Spleen (tissue), 13 donors: ENCODE measurements around the gene SMIM34. TPM values are rescaled to one million over a fixed set of nuclear protein-coding genes. Genes with fewer than 3 reads are reported as not detected.
"Not testable (repeated sequence)": the region's sequence is repeated elsewhere in the genome, so short reads cannot be mapped to it uniquely, and the experiment has no call there.

ENCODE experiments used
- DNase-seq: peaks from one replicate; pipeline ENCODE4 v3.0.0-alpha.2; 2020
- H3K27ac ChIP-seq, 8 donors: fragments of 200-600 bp; sonication (generic) in 7 of 8; 1 replicate in 4 of 8; 2 replicates in 4 of 8; pipeline versions ENCODE4 v1.5.0 to v1.8.0; 2016 to 2021; ENCODE audit warnings: inconsistent platforms in 4 of 8, mild to moderate bottlenecking in 4 of 8, moderate library complexity in 1 of 8
- H3K27me3 ChIP-seq, 7 donors: fragments of 200-600 bp; sonication (generic) in 6 of 7; replicated peaks in 1 of 7; 1 replicate in 4 of 7; 2 replicates in 3 of 7; pipeline versions ENCODE4 v1.5.0 to v1.8.0; 2016 to 2021; ENCODE audit warnings: inconsistent platforms in 3 of 7, mild to moderate bottlenecking in 1 of 7
- H3K36me3 ChIP-seq, 6 donors: fragments of 200-600 bp; sonication (generic) in 5 of 6; 1 replicate in 4 of 6; 2 replicates in 2 of 6; pipeline versions ENCODE4 v1.5.0 to v1.8.0; 2016 to 2021; ENCODE audit warnings: inconsistent platforms in 2 of 6
- H3K4me1 ChIP-seq, 6 donors: fragments of 200-600 bp; sonication (generic) in 5 of 6; 1 replicate in 3 of 6; 2 replicates in 3 of 6; pipeline versions ENCODE4 v1.5.0 to v1.8.0; 2016 to 2021; ENCODE audit warnings: inconsistent platforms in 3 of 6
- H3K4me3 ChIP-seq, 8 donors: fragments of 200-600 bp; sonication (generic) in 7 of 8; 1 replicate in 4 of 8; 2 replicates in 4 of 8; pipeline versions ENCODE4 v1.5.0 to v1.8.0; 2016 to 2021; ENCODE audit warnings: inconsistent platforms in 4 of 8, mild to moderate bottlenecking in 4 of 8, moderate library complexity in 2 of 8
- H3K9me3 ChIP-seq, 8 donors: fragments of 200-600 bp; sonication (generic) in 7 of 8; 1 replicate in 4 of 8; 2 replicates in 4 of 8; pipeline versions ENCODE4 v1.5.0 to v1.8.0; 2016 to 2021; ENCODE audit warnings: inconsistent platforms in 4 of 8
- WGBS, 5 donors: extraction: QIAGEN DNeasy Blood & Tissue Kit in 3 of 5; methylation state at CpG; one replicate each; pipeline versions ENCODE4 v1.1.5 to v1.1.7; 2013 to 2018; 5-methylcytosine and 5-hydroxymethylcytosine counted together
- intact Hi-C: fragments of 100-400 bp; cut with DNase I; formaldehyde crosslinking; loops from one replicate; pipeline ENCODE4 v1.15.0; 2023; ENCODE audit warnings: low total_unique reads
- long read RNA-seq, 2 donors: transcript quantifications; one replicate each; lab custom pipeline, GENCODE V29; 2026
- polyA plus RNA-seq, 3 donors: library from polyadenylated mRNA; stranded (reverse); fragments of 200-250 nt; gene quantifications; one replicate each; pipeline ENCODE4 v1.2.1, GENCODE V29; 2013
- total RNA-seq, 7 donors: library from RNA; depleted of rRNA in 3 of 7; stranded (reverse); fragments of >200 nt in 3 of 7; fragmentation: NEBNext Ultra II Directional in 4 of 7; extraction: Animal tissue kit (Norgen Biotek cat#: 25700) in 4 of 7; gene quantifications; one replicate each; pipeline versions ENCODE4 v1.1.0 to v1.2.1, GENCODE V29; 2016 to 2021
- donor health status: healthy with polysubstance abuse.
- donor health status: DM: no; HTN: no; CAD: no; lungs with moderate emphysema.
- donor health status: DM: no; HTN: no; CAD: no.
- donor health status: Bipolar disorder and iron deficiency.
- donor health status: healthy.
- donor health status: DM: no; HTN: no; CAD: no.
- donor health status: DM: yes; HTN: yes; CAD: no.

The SMIM34 gene, protein sequence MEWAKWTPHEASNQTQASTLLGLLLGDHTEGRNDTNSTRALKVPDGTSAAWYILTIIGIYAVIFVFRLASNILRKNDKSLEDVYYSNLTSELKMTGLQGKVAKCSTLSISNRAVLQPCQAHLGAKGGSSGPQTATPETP
- total RNA-seq (1 to 10 TPM in 1 of 7 donors, under 1 TPM in 1, not detected in 5; 0.66 to 1.3 TPM), polyA plus RNA-seq (not detected)
- long read RNA-seq, donor 1, result 0 reads
- long read RNA-seq, donor 2, result 0 reads

DNA sequence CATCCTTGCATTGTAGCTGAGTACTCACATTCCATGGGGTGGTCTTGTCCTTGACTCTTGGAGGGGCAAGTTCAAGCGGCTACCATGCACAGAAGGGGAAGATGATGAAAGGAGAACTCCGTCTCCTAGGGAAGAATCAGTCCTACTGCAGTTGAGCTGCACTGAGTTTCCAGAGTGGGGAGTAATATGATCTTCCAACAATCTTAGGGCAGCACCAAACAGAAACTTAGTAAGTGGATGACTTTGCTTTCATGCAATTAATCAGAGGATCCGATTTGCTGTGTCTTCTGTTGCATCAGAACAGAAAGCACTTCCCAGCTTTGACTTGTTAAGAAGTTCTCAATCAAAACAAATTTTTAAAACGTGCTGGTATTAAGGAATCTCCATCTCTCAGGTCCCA is at the start of gene SMIM34:
Gene SMIM34 (minus strand): TSS at position 147 of the 400 bp plus-strand sequence. CDS start 112 bp downstream, at position 35.
- DNase-seq, intact Hi-C loops, H3K4me1 ChIP-seq, H3K9me3 ChIP-seq, H3K27me3 ChIP-seq, H3K36me3 ChIP-seq, H3K27ac ChIP-seq, H3K4me3 ChIP-seq: not testable (repeated sequence)
- WGBS, 5 donors, result no CpG with 5 or more reads among the region's 4 CpGs

DNA sequence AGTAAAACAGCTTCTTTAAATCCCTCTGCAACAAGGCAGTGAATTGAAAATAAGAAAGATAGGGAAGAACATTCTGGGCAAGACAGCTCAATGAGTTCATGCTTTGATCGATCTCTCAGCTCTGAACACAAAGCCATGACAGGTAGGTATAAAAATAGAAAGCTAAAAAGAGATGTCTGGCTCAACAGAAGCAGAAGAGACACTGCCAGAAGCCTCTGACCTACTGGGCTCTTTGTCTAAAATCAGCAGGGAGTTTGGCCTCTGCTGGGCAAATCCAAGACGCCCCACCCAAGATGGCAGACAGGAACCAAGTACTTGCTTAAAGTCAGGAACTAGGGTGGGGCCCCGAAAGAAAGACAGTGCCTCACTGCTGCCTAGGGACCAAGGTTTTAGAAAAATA is 43.6 kb upstream of the SMIM34 start:
- no CpG with 5 or more reads among the region's 3 CpGs for WGBS, 5 donors
- H3K36me3 ChIP-seq, H3K27ac ChIP-seq, H3K4me3 ChIP-seq, H3K9me3 ChIP-seq, DNase-seq, H3K4me1 ChIP-seq, intact Hi-C loops, H3K27me3 ChIP-seq: not testable (repeated sequence)

DNA sequence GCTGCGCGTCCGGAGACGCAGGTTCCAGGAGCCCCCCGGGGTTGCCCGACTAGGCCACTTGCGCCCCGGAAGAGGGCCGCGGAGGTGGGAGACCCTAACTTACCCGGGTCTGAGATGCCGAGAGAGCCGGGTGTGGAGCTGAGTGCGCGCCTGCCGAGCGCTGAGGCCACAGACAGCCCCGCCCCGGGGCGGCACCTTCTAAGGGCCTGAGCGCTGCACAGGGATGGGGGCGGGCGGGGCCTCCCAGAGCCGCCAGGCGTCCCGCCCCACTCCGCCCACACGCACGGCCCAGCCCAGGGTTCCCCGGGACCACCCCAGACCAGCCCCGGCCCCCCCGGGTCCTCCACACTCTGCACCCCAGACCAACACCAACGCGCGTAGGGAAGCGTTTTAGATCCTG is 35.7 kb upstream of the SMIM34 start:
- H3K27ac ChIP-seq, H3K27me3 ChIP-seq, intact Hi-C loops, DNase-seq, H3K4me1 ChIP-seq, H3K36me3 ChIP-seq, H3K4me3 ChIP-seq, H3K9me3 ChIP-seq: not testable (repeated sequence)
- WGBS, 5 donors, result no CpG with 5 or more reads among the region's 36 CpGs

DNA sequence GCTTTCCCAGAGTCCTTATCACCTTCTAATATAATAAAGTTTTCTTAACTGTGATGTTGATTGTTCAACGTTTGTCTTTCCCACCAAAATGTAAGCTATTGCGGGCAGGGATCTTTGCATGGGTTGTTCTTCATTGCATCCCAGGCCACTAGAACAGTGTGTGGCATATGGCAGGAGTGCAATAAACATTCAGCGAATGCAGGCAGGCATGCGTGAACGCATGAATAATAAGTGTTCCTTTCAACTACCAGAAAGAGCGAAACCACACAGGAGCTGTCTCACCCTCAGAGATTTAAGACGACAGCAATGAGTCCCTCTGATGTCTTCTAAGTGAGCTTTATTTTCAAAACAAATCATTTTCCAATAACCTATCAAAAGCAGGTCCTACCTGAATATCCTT is 34.5 kb upstream of the SMIM34 start:
- no CpG with 5 or more reads among the region's 7 CpGs for WGBS, 5 donors
- H3K27ac ChIP-seq, H3K4me1 ChIP-seq, H3K27me3 ChIP-seq, H3K4me3 ChIP-seq, H3K9me3 ChIP-seq, intact Hi-C loops, DNase-seq, H3K36me3 ChIP-seq: not testable (repeated sequence)

DNA sequence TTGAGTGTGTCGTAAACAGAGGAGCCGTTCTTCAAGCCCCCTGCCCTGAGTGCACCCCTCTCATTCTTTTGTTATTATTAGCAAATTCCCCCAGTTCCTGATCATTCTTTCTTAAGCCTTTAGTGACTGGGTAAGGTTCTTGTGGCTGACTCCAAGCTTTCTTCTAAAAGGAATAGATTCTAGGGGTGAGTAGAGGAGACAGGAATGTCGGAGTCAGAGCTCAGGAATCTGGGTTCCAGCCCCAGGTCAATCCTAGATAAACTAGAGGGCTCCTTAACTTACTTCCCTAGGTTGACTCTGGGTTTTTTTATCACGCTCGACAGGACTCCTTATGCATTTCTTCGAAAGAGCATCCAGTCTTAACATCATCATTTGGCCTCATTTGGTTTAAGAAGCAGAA is 32.4 kb upstream of the SMIM34 start:
- WGBS, 5 donors, result no CpG with 5 or more reads among the region's 6 CpGs
- H3K36me3 ChIP-seq, DNase-seq, H3K4me1 ChIP-seq, H3K27me3 ChIP-seq, H3K4me3 ChIP-seq, H3K27ac ChIP-seq, H3K9me3 ChIP-seq, intact Hi-C loops: not testable (repeated sequence)

DNA sequence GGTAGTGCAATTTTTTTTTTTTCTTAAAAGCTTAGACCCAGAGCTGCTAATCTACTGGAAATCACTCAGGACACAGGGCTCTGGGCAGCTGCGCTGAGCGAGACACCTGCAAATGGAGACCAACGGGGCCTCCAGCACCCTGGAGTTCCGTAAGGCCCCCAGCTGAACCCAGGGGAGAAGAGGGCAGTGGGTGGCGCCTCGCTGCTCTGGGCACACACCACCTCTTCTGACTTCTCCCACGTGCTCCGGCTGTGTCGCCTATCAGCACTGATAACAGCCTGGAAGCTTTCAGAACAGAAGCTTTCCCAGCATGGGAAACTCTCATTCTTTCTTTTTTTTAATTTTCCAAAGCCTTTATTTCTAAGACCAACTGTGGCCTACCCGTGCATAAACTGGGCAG is 31.9 kb upstream of the SMIM34 start:
- H3K27ac ChIP-seq, H3K36me3 ChIP-seq, H3K4me1 ChIP-seq, H3K27me3 ChIP-seq, H3K4me3 ChIP-seq, intact Hi-C loops, DNase-seq, H3K9me3 ChIP-seq: not testable (repeated sequence)
- no CpG with 5 or more reads among the region's 10 CpGs for WGBS, 5 donors

DNA sequence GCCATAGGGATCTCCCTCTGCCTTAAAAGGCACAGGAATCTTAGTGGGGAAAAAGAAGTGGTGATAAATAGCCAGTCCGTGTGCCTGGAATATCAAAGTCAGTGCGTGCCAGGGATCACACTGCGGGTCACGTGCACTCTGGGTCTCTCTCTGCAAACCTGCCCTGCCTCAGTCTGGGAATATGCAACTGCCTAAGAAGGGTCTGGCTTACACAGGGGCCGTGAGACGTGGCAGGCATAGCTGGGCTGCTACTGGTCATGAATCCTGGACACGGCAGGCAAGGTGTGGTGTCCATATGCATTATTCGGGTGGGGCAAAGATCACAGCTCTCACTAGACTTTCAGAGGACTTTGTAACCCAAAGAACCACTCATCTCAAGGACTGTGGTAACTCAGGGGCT is 23.3 kb upstream of the SMIM34 start:
- H3K27ac ChIP-seq, H3K4me1 ChIP-seq, H3K4me3 ChIP-seq, intact Hi-C loops, DNase-seq, H3K36me3 ChIP-seq, H3K9me3 ChIP-seq, H3K27me3 ChIP-seq: not testable (repeated sequence)
- WGBS, 5 donors, result no CpG with 5 or more reads among the region's 8 CpGs

DNA sequence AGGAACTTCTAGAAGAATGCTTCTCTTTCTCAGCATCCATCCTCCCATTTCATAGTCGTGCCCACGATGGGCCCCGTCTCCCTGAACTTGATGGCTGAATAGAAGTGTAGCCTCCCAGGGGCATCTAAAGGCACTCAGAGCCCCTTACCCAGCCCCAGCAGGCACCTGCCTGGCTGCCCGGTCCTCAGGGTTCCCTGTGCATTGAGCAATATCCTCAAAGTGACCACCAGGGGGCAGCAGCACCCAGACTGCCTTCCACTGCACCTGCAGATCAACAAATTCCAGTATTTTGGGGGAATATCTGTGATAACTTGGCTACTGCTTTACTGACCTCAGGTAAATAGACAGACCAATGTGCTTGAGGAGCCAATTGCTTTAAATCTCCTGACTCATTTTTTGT is 19.7 kb upstream of the SMIM34 start:
- H3K9me3 ChIP-seq, DNase-seq, H3K4me3 ChIP-seq, H3K27me3 ChIP-seq, intact Hi-C loops, H3K36me3 ChIP-seq, H3K27ac ChIP-seq, H3K4me1 ChIP-seq: not testable (repeated sequence)
- WGBS, 5 donors, result no CpG with 5 or more reads among the region's 4 CpGs

DNA sequence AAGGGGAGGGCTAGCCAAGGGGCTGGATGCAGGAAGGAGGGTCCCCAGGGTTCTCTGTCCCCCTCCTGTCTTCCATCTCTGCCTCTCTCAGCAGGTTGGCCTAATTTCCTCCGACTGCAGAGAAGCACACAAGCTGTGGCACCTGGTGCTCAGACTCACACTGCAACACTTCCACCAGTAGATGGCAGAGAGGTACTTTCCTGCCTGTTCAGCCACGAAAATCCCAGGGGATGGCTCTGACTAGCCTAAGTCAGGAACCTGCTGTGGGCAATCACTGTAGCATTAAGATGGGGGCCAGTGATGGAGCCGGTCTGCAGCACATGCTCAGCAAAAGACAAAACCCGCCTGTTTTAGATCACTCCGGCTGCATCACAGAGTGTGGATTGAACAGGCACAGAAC is 6.0 kb upstream of the SMIM34 start:
- H3K27me3 ChIP-seq, H3K27ac ChIP-seq, H3K4me1 ChIP-seq, H3K36me3 ChIP-seq, intact Hi-C loops, H3K9me3 ChIP-seq, H3K4me3 ChIP-seq, DNase-seq: not testable (repeated sequence)
- no CpG with 5 or more reads among the region's 5 CpGs for WGBS, 5 donors

DNA sequence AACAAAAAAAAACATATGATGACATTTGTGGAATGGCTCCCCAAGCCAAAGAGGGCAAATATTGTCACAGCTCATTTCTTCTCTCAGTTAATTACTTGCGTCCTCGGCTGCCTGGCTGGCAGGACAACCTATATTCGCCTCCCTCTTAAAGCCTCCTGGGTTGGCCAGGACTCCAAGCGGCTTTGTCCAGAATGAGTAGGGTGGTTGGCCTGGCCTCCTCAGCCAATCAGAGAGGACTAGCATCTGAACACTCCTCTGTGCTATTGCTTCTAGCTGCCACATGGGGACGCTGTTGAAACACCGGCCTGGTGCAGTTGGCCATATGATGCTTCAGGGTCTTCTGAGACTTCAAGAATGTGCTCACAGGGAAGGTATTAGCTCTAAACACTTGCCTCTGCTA is 4.7 kb upstream of the SMIM34 start:
- H3K27ac ChIP-seq, H3K9me3 ChIP-seq, H3K4me1 ChIP-seq, DNase-seq, intact Hi-C loops, H3K27me3 ChIP-seq, H3K4me3 ChIP-seq, H3K36me3 ChIP-seq: not testable (repeated sequence)
- WGBS, 5 donors, result no CpG with 5 or more reads among the region's 6 CpGs

DNA sequence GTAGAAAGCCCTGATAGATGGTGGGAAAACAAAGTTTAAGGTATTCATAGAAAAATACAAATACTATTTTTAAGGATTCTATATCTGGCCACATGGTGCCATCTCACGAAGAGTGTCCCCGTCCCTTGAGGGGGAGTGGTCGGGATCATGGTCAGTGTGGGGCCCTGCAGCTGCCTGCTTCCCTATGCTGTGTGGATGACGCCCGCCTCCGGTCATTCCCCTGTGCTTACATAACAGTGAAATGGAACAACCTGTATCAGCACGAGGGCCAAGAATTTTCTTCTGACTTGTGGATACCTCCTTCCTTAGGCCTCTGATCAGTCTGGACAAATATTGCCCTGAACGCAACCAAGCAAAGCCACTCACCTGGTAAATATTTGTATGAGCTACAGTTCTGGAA is 3.6 kb upstream of the SMIM34 start:
- H3K27me3 ChIP-seq, H3K36me3 ChIP-seq, DNase-seq, H3K9me3 ChIP-seq, H3K27ac ChIP-seq, intact Hi-C loops, H3K4me3 ChIP-seq, H3K4me1 ChIP-seq: not testable (repeated sequence)
- no CpG with 5 or more reads among the region's 8 CpGs for WGBS, 5 donors

DNA sequence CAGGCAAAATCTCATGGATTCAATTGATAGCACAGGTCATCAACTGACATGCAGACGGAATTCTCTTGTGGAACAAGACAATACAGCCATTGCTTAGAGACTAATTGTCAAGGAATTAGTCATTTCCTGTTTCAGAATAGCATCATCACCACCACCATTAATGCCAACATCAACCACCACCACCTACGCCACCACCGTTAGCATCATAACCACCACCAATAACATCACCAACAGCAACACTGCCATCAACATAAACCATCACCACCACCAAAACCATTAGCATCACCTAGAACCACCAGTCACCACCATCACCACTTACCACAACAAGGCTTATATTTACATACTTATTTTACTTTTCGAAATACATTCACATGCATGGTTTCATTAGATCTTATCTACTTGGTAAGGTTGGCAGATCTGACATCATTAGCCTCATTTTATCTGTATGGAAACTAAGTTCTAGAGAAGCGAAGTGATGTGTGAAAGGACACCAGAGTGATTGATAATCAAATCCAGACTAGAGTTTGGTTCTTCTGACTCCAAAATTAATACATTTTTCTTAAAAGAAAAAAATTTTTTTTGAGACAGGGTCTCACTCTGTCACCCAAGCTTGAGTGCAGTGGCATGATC is 6.2 kb downstream of the SMIM34 start:
- H3K27ac ChIP-seq, H3K4me3 ChIP-seq, intact Hi-C loops: not testable (repeated sequence)

More for the DNA sequence above, 6.2 kb downstream of the SMIM34 start:
- not testable (repeated sequence) for H3K9me3 ChIP-seq, H3K4me1 ChIP-seq, H3K36me3 ChIP-seq, DNase-seq, H3K27me3 ChIP-seq
- no CpG with 5 or more reads among the region's 5 CpGs for WGBS, 5 donors
